H1 (cell line): ENCODE measurements around the gene GDPD5. TPM values are rescaled to one million over a fixed set of nuclear protein-coding genes. Genes with fewer than 3 reads are reported as not detected.

Source experiments
- CTCF ChIA-PET: fragments of 300-600 bp; sonication (Branson Sonifier 250); formaldehyde crosslinking; loops from one replicate; lab custom pipeline; 2021; ENCODE audit not compliant: partially characterized antibody; lab: Charles Lee
- POLR2A ChIA-PET: fragments of 300-600 bp; sonication (Branson Sonifier 250); formaldehyde crosslinking; loops from one replicate; lab custom pipeline; 2021; ENCODE audit warnings: inconsistent platforms; ENCODE audit not compliant: partially characterized antibody; lab: Charles Lee
- DNase-seq, 2 experiments: peaks; one replicate each; pipeline versions ENCODE4 v3.0.0 to v3.0.0-alpha.2; 2010 to 2022; ENCODE audit warnings: low spot score in 2 of 2, low read depth in 1 of 2, mixed read lengths in 1 of 2
- FAIRE-seq: peaks from 2 replicates; lab custom pipeline; 2011; peaks lifted over from hg19 to GRCh38; lab: Jason Lieb, UNC
- H2AFZ ChIP-seq: 2 replicates; pipeline ENCODE4 v1.8.1; 2012; ENCODE audit warnings: low read length, inconsistent platforms
- H2AK5ac ChIP-seq: 2 replicates; pipeline ENCODE4 v1.6.1; 2013; ENCODE audit warnings: low read depth, low read length
- H2BK120ac ChIP-seq: replicated peaks from 2 replicates; pipeline ENCODE3; 2013; ENCODE audit warnings: low read depth, low read length, inconsistent platforms
- H2BK12ac ChIP-seq: 2 replicates; pipeline ENCODE4 v1.6.1; 2013; ENCODE audit warnings: low read depth, low read length
- H2BK15ac ChIP-seq: 2 replicates; pipeline ENCODE4 v1.6.1; 2013; ENCODE audit warnings: low read length
- H2BK20ac ChIP-seq: 2 replicates; pipeline ENCODE4 v1.6.1; 2013; ENCODE audit warnings: low read length
- H2BK5ac ChIP-seq: 2 replicates; pipeline ENCODE4 v1.6.1; 2013; ENCODE audit warnings: low read depth, low read length
- H3K14ac ChIP-seq: 2 replicates; pipeline ENCODE4 v1.6.1; 2013; ENCODE audit warnings: inconsistent platforms; ENCODE audit not compliant: insufficient read length
- H3K18ac ChIP-seq: 2 replicates; pipeline ENCODE4 v1.6.1; 2013; ENCODE audit warnings: low read length; ENCODE audit errors: extremely low read depth
- H3K23ac ChIP-seq: 2 replicates; pipeline ENCODE4 v1.6.1; 2013; ENCODE audit warnings: inconsistent platforms; ENCODE audit not compliant: insufficient read length
- H3K23me2 ChIP-seq: 2 replicates; pipeline ENCODE4 v1.6.1; 2013; ENCODE audit warnings: low read depth, low read length
- H3K27ac ChIP-seq: 2 replicates; pipeline ENCODE4 v1.6.1; 2011; ENCODE audit warnings: low read depth, low read length, inconsistent platforms
- H3K27me3 ChIP-seq, 4 experiments: replicated peaks in 1 of 4; 1 replicate in 1 of 4; 2 replicates in 3 of 4; pipeline versions ENCODE4 v1.6.1 to v1.8.1; 2011 to 2013; ENCODE audit warnings: low read length in 3 of 4, mild to moderate bottlenecking in 3 of 4, inconsistent platforms in 2 of 4, mixed read lengths in 2 of 4, moderate library complexity in 1 of 4; ENCODE audit not compliant: control insufficient read depth in 3 of 4, insufficient read depth in 3 of 4; ENCODE audit errors: extremely low read depth in 1 of 4
- H3K36me3 ChIP-seq, 4 experiments: 2 replicates each; pipeline versions ENCODE4 v1.6.1 to v1.8.1; 2011 to 2013; ENCODE audit warnings: mild to moderate bottlenecking in 4 of 4, low read length in 3 of 4, moderate library complexity in 2 of 4, control low read depth in 1 of 4, inconsistent platforms in 1 of 4; ENCODE audit not compliant: insufficient read depth in 4 of 4, control insufficient read depth in 2 of 4
- H3K4ac ChIP-seq: replicated peaks from 2 replicates; pipeline ENCODE3; 2013; ENCODE audit warnings: low read length, low read depth, mixed read lengths, inconsistent platforms; ENCODE audit not compliant: insufficient read length
- H3K4me1 ChIP-seq, 4 experiments: replicated peaks in 1 of 4; 1 replicate in 1 of 4; 2 replicates in 3 of 4; pipeline versions ENCODE4 v1.6.1 to v1.8.1; 2011 to 2013; ENCODE audit warnings: low read length in 3 of 4, inconsistent platforms in 2 of 4, mixed read lengths in 1 of 4; ENCODE audit not compliant: insufficient read depth in 4 of 4, control insufficient read depth in 3 of 4
- H3K4me2 ChIP-seq, 2 experiments: 2 replicates each; pipeline versions ENCODE4 v1.6.1 to v1.8.1; 2011 to 2013; ENCODE audit warnings: low read depth in 2 of 2, low read length in 2 of 2, control low read depth in 1 of 2, inconsistent platforms in 1 of 2, mild to moderate bottlenecking in 1 of 2; ENCODE audit not compliant: insufficient read depth in 1 of 2
- H3K4me3 ChIP-seq, 4 experiments: fragments of 200-600, 300-600 bp in 1 of 4; sonication (generic), shearing (Covaris generic), sonication (Bioruptor Twin) in 1 of 4; 2 replicates each; pipeline versions ENCODE4 v1.5.1 to v1.8.1; 2011 to 2016; ENCODE audit warnings: low read length in 4 of 4, low read depth in 3 of 4, control low read depth in 2 of 4, inconsistent platforms in 2 of 4, mild to moderate bottlenecking in 2 of 4, mixed read lengths in 1 of 4, moderate library complexity in 1 of 4; ENCODE audit not compliant: insufficient read depth in 2 of 4; ENCODE audit errors: extremely low read depth in 1 of 4
- H3K56ac ChIP-seq: replicated peaks from 2 replicates; pipeline ENCODE3; 2013; ENCODE audit warnings: low read depth, mild to moderate bottlenecking, mixed read lengths, low read length, inconsistent platforms; ENCODE audit not compliant: insufficient read length
- H3K79me1 ChIP-seq: 2 replicates; pipeline ENCODE4 v1.6.1; 2013; ENCODE audit warnings: low read depth, low read length, control low read depth
- H3K79me2 ChIP-seq, 2 experiments: 2 replicates each; pipeline versions ENCODE4 v1.6.1 to v1.8.1; 2012 to 2013; ENCODE audit warnings: low read length in 2 of 2, mild to moderate bottlenecking in 2 of 2, inconsistent platforms in 1 of 2; ENCODE audit not compliant: insufficient read depth in 2 of 2, control insufficient read depth in 1 of 2
- H3K9ac ChIP-seq, 4 experiments: replicated peaks in 1 of 4; 1 replicate in 1 of 4; 2 replicates in 3 of 4; pipeline versions ENCODE4 v1.6.1 to v1.8.1; 2011 to 2013; ENCODE audit warnings: low read depth in 3 of 4, low read length in 3 of 4, control low read depth in 2 of 4, mild to moderate bottlenecking in 2 of 4, moderate library complexity in 2 of 4, inconsistent platforms in 1 of 4; ENCODE audit errors: extremely low read depth in 1 of 4
- H3K9me3 ChIP-seq, 2 experiments: 2 replicates each; pipeline versions ENCODE4 v1.6.1 to v1.8.1; 2012 to 2013; ENCODE audit warnings: mild to moderate bottlenecking in 2 of 2, moderate library complexity in 2 of 2, control low read depth in 1 of 2, inconsistent platforms in 1 of 2, low read depth in 1 of 2, low read length in 1 of 2, mixed read lengths in 1 of 2; ENCODE audit not compliant: insufficient read depth in 2 of 2
- H4K20me1 ChIP-seq, 2 experiments: replicated peaks in 1 of 2; 2 replicates each; pipeline versions ENCODE3 to v1.8.1; 2011 to 2013; ENCODE audit warnings: inconsistent platforms in 2 of 2, low read length in 2 of 2, mild to moderate bottlenecking in 1 of 2; ENCODE audit not compliant: insufficient read depth in 2 of 2, control insufficient read depth in 1 of 2
- H4K5ac ChIP-seq: 2 replicates; pipeline ENCODE4 v1.6.1; 2013; ENCODE audit warnings: low read length, low read depth, mixed read lengths, inconsistent platforms; ENCODE audit not compliant: insufficient read length
- H4K8ac ChIP-seq: 2 replicates; pipeline ENCODE4 v1.8.0; 2013; ENCODE audit warnings: mild to moderate bottlenecking, moderate library complexity, low read length, inconsistent platforms; ENCODE audit not compliant: insufficient read depth; ENCODE audit errors: extremely low read depth
- H4K91ac ChIP-seq: replicated peaks from 2 replicates; pipeline ENCODE3; 2013; ENCODE audit warnings: low read length, mixed read lengths, inconsistent platforms; ENCODE audit not compliant: insufficient read length
- ASH2L ChIP-seq: fragments of 200-600, 300-600 bp; sonication (generic); IDR thresholded peaks from one replicate; pipeline ENCODE4 v1.7.1; 2017; ENCODE audit warnings: low read length
- CTBP2 ChIP-seq: IDR thresholded peaks from 2 replicates; pipeline ENCODE4 v1.7.0; 2011; ENCODE audit warnings: borderline replicate concordance, mild to moderate bottlenecking, moderate library complexity, mixed read lengths, low read length; ENCODE audit not compliant: insufficient read depth, insufficient read length
- SIX5 ChIP-seq: IDR thresholded peaks from 2 replicates; pipeline ENCODE4 v1.6.1; 2011; ENCODE audit warnings: mild to moderate bottlenecking, low read depth, low read length
- SP1 ChIP-seq: IDR thresholded peaks from 2 replicates; pipeline ENCODE4 v1.6.1; 2011; ENCODE audit warnings: low read depth, low read length
- WGBS, 2 experiments: shearing (Covaris generic) in 1 of 2; methylation state at CpG; one replicate each; pipeline versions ENCODE4 v1.1.6 to v1.1.7; 2013 to 2015; ENCODE audit warnings: low lambda C conversion rate in 2 of 2, mixed read lengths in 2 of 2, inconsistent platforms in 1 of 2, low coverage in 1 of 2, missing lambda C conversion rate in 1 of 2; ENCODE audit not compliant: insufficient replicate concordance in 2 of 2, insufficient coverage in 1 of 2, insufficient read length in 1 of 2; ENCODE audit errors: extremely low coverage in 1 of 2, missing lambda C conversion rate in 1 of 2; 5-methylcytosine and 5-hydroxymethylcytosine counted together
- polyA plus RNA-seq, 7 experiments: library from polyadenylated mRNA; depleted of rRNA in 3 of 7; stranded (reverse) in 5 of 7; unstranded in 2 of 7; fragments of >200 nt in 5 of 7; fragments of 200-250 nt in 2 of 7; gene quantifications; 1 replicate in 5 of 7; 2 replicates in 1 of 7; 4 replicates in 1 of 7; pipeline versions ENCODE4 v1.2.1 to v1.2.3, GENCODE V29; 2011 to 2013; ENCODE audit warnings: missing spikeins in 2 of 7, mixed read lengths in 2 of 7
- total RNA-seq: library from RNA; stranded (reverse); fragmentation: NEBNext Ultra II Directional; extraction: Animal tissue kit (Norgen Biotek cat#: 25700); gene quantifications from 2 replicates; pipeline ENCODE4 v1.2.1, GENCODE V29; 2021

Gene GDPD5
- total and polyA plus RNA-seq, 2 of the 8 experiments (the other 6 are each of a cell fraction or from before 2014, with no cell fraction given): 7.8 to 8.6 TPM

DNA sequence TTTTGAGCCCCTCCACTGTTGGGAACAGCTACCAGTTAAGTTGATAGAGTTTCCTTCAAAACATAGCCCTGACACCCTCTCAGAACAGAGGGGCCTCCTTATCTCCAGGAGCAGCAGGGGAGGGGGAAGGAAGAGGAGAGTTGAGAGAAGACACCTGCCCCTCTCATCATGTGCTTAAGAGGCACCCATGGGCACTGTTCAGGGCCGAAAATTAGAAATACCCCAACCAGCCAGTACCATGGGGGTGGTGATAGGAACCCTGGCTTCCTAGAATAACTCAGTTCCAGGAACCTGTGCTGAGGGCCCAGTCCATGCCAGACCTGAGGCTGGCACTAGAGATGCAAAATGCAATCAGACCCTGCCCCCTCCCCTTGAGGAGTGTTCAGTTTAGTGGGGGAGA lies 9.3 kb upstream of the GDPD5 start:
- POLR2A ChIA-PET: interaction anchor here (1.1 to 2.3 kb wide), 6 partner anchors 10 to 135 kb away, joined by 3 to 6 read pairs (median 4); partner anchors contain the start of gene SERPINH1
- Histone ChIP-seq H3K23ac (no peak overlapping the region), H3K9me3 (no peaks in the 10 kb centered on the region), H3K4me2 (no peak overlapping the region), H3K36me3 (no peaks in the 10 kb centered on the region), H2BK120ac (no peak overlapping the region), H3K18ac (no peak overlapping the region), H3K79me2 (no peaks in the 10 kb centered on the region), H2BK5ac (no peak overlapping the region), H2BK12ac (no peak overlapping the region), H3K4me1 (peaks cover 0 to 8% (median under 1%) of the 10 kb centered on the region in 4 experiments; a peak in 1 of 7 replicates), H3K79me1 (no peaks in the 10 kb centered on the region), H2BK15ac (no peak overlapping the region), H4K91ac (no peak overlapping the region), H3K23me2 (no peaks in the 10 kb centered on the region), H3K14ac (no peak overlapping the region), H4K8ac (no peak overlapping the region; the same call in 1 of the 2 replicates), H3K4ac (no peak overlapping the region), H3K9ac (no peak overlapping the region), H3K56ac (no peak overlapping the region), H4K5ac (no peak overlapping the region), H3K4me3 (no peak overlapping the region), H2AK5ac (no peak overlapping the region), H4K20me1 (no peaks in the 10 kb centered on the region), H3K27me3 (no peaks in the 10 kb centered on the region; a peak in 1 of 7 replicates), H2AFZ (no peak overlapping the region), H2BK20ac (no peak overlapping the region), H3K27ac (no peak overlapping the region)
- CTCF ChIA-PET: interaction anchor here (1.1 to 27.2 kb wide), 10 partner anchors 8 to 146 kb away, joined by 3 to 603 read pairs (median 44); partner anchors contain the start of gene KLHL35
- WGBS, 2 experiments: 89% methylated on average over 1 of the region's 1 CpG; no CpG with 5 or more reads in 1 of the 2 experiments
- FAIRE-seq (no peak), DNase-seq (no peak)
- TF ChIP-seq ASH2L (no peak), SP1 (no peak), SIX5 (no peak), CTBP2 (no peak)
